Body of pancreas (tissue), 4 donors: Measurements from ENCODE around the gene FFAR2.
"Not testable (repeated sequence)": the region's sequence is repeated elsewhere in the genome, so short reads cannot be mapped to it uniquely, and the experiment has no call there.

Experiments
- POLR2A ChIP-seq, 3 donors: fragments of 450-650 bp; IDR thresholded peaks; one replicate each; pipeline ENCODE4 v1.6.1; 2016; ENCODE audit warnings: antibody characterized with exemption in 3 of 3, mild to moderate bottlenecking in 2 of 3
- TF ChIP-seq, protein P1 (sequence below), 7 experiments: fragments of 450-650 bp in 4 of 7; fragments of 200-600 bp in 3 of 7; sonication (generic) in 3 of 7; IDR thresholded peaks; one replicate each; pipeline ENCODE4 v1.5.1; 2016 to 2019; ENCODE audit warnings: antibody characterized with exemption in 7 of 7

DNA sequence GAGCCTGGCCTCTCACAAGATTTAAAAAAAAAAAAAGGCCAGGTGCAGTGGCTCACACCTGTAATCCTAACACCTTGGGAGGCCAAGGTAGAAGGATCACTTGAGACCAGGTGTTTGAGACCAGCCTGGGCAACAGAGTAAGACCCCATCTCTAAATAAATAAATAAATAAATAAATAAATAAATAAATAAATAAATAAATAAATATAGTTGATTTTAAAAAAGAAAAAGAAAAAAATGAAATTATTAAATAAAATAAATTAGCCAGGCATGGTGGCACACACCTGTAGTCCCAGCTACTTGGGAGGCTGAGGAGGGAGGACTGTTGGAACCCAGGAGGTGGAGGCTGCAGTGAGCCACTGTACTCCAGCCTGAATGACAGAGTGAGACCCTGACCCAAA, 13.7 kb downstream of the FFAR2 start:
- TF ChIP-seq, protein P1, sequence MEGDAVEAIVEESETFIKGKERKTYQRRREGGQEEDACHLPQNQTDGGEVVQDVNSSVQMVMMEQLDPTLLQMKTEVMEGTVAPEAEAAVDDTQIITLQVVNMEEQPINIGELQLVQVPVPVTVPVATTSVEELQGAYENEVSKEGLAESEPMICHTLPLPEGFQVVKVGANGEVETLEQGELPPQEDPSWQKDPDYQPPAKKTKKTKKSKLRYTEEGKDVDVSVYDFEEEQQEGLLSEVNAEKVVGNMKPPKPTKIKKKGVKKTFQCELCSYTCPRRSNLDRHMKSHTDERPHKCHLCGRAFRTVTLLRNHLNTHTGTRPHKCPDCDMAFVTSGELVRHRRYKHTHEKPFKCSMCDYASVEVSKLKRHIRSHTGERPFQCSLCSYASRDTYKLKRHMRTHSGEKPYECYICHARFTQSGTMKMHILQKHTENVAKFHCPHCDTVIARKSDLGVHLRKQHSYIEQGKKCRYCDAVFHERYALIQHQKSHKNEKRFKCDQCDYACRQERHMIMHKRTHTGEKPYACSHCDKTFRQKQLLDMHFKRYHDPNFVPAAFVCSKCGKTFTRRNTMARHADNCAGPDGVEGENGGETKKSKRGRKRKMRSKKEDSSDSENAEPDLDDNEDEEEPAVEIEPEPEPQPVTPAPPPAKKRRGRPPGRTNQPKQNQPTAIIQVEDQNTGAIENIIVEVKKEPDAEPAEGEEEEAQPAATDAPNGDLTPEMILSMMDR (IDR thresholded peaks at IDR 0.05) = not testable (repeated sequence)
- not testable (repeated sequence) for TF ChIP-seq POLR2A (IDR thresholded peaks at IDR 0.05)
